Thoracic aorta (tissue), 2 donors: Measurements from ENCODE around the gene CACNA2D4. TPM values are rescaled to one million over a fixed set of nuclear protein-coding genes. Genes with fewer than 3 reads are reported as not detected.
A peak's percentile ranks its signal among the peaks of the same experiment; 100 is the strongest.

Experiments
- ATAC-seq: fragments of 150-250 bp; one replicate; pipeline ENCODE4 v1.8.0; 2017; ENCODE audit warnings: low read depth; ENCODE audit not compliant: insufficient number of reproducible peaks, low FRiP score
- DNase-seq: peaks from one replicate; pipeline ENCODE4 v3.0.0-alpha.2; 2020; ENCODE audit warnings: low spot score
- H3K27ac ChIP-seq, 2 donors: fragments of 200-600 bp; sonication (generic); 1 replicate in 1 of 2; 2 replicates in 1 of 2; pipeline ENCODE4 v1.5.1; 2016; ENCODE audit warnings: mild to moderate bottlenecking in 2 of 2, moderate library complexity in 2 of 2
- H3K27me3 ChIP-seq: fragments of 200-600 bp; sonication (generic); replicated peaks from 2 replicates; pipeline ENCODE4 v1.6.0; 2016; ENCODE audit warnings: mild to moderate bottlenecking; ENCODE audit not compliant: insufficient read depth
- H3K36me3 ChIP-seq: fragments of 200-600 bp; sonication (generic); one replicate; pipeline ENCODE4 v1.5.1; 2016
- H3K4me1 ChIP-seq, 2 donors: fragments of 200-600 bp; sonication (generic); 1 replicate in 1 of 2; 2 replicates in 1 of 2; pipeline versions ENCODE4 v1.5.1 to v1.6.0; 2016; ENCODE audit warnings: low read depth in 2 of 2, mild to moderate bottlenecking in 1 of 2; ENCODE audit not compliant: control insufficient read depth in 1 of 2
- H3K4me3 ChIP-seq: fragments of 200-600 bp; sonication (generic); 2 replicates; pipeline ENCODE4 v1.5.1; 2016; ENCODE audit warnings: mild to moderate bottlenecking
- H3K9me3 ChIP-seq: fragments of 200-600 bp; sonication (generic); 2 replicates; pipeline ENCODE4 v1.5.1; 2016
- CTCF ChIP-seq: fragments of 200-600 bp; sonication (generic); IDR thresholded peaks from one replicate; pipeline ENCODE4 v1.5.1; 2019; ENCODE audit warnings: antibody characterized with exemption
- total RNA-seq, 2 donors: library from RNA; depleted of rRNA; stranded (reverse); fragments of >200 nt; gene quantifications; one replicate each; pipeline versions ENCODE4 v1.1.0 to v1.2.3, GENCODE V29; 2016

Gene CACNA2D4
- total RNA-seq, 2 donors from 2014 or later: 8.7 to 12.3 TPM

- Histone ChIP-seq H3K36me3 (no peaks in the 10 kb centered on the region), H3K4me3 (peak overlapping the region; percentile 70), H3K27ac (no peak overlapping the region), H3K4me1 (peaks cover 0 to 22% of the 10 kb centered on the region in 2 donors), H3K9me3 (no peaks in the 10 kb centered on the region), H3K27me3 (no peaks in the 10 kb centered on the region)
- no peak for TF ChIP-seq CTCF
- no peak for DNase-seq
- ATAC-seq: no peak
Observed at GRCh38 chr12:1795221-1795784, 123.1 kb downstream of the CACNA2D4 start.

- no peak overlapping the region for H3K4me3 ChIP-seq
- peaks cover 0 to 22% of the 10 kb centered on the region in 2 donors for H3K4me1 ChIP-seq
- H3K27ac ChIP-seq: no peak overlapping the region
- no peaks in the 10 kb centered on the region for H3K36me3 ChIP-seq
- no peaks in the 10 kb centered on the region for H3K9me3 ChIP-seq
- H3K27me3 ChIP-seq: no peaks in the 10 kb centered on the region
- DNase-seq (no peak), ATAC-seq (no peak)
- no peak for TF ChIP-seq CTCF
Observed at GRCh38 chr12:1794440-1795090, 123.9 kb downstream of the CACNA2D4 start.

- no peak for ATAC-seq
- no peak overlapping the region for H3K4me3 ChIP-seq
- DNase-seq: no peak
- peaks cover 0 to 22% of the 10 kb centered on the region in 2 donors for H3K4me1 ChIP-seq
- H3K9me3 ChIP-seq: no peaks in the 10 kb centered on the region
- no peaks in the 10 kb centered on the region for H3K36me3 ChIP-seq
- TF ChIP-seq CTCF: no peak
- H3K27me3 ChIP-seq: no peaks in the 10 kb centered on the region
- H3K27ac ChIP-seq: no peak overlapping the region
Observed at GRCh38 chr12:1793426-1794210, 124.8 kb downstream of the CACNA2D4 start.

- H3K27ac ChIP-seq: no peak overlapping the region
- peaks cover 0 to 20% of the 10 kb centered on the region in 2 donors for H3K4me1 ChIP-seq
- TF ChIP-seq CTCF: no peak
- H3K4me3 ChIP-seq: no peak overlapping the region
- H3K27me3 ChIP-seq: no peaks in the 10 kb centered on the region
- no peaks in the 10 kb centered on the region for H3K9me3 ChIP-seq
- DNase-seq: no peak
- H3K36me3 ChIP-seq: no peaks in the 10 kb centered on the region
- no peak for ATAC-seq
Observed at GRCh38 chr12:1792406-1792805, 126.0 kb downstream of the CACNA2D4 start.

GRCh38 chr12:1791104-1791841 lies 127.2 kb downstream of the CACNA2D4 start:
- peaks cover 0 to 9% of the 10 kb centered on the region in 2 donors for H3K4me1 ChIP-seq
- H3K4me3 ChIP-seq: no peak overlapping the region
- peak; percentile 78 for TF ChIP-seq CTCF
- DNase-seq: no peak
- no peak overlapping the region for H3K27ac ChIP-seq
- ATAC-seq: no peak
- H3K9me3 ChIP-seq: no peaks in the 10 kb centered on the region
- no peaks in the 10 kb centered on the region for H3K27me3 ChIP-seq
- peaks cover under 1% of the 10 kb centered on the region for H3K36me3 ChIP-seq
